GM18951 (cell line): Measurements from ENCODE around the gene IKZF1.
A peak's percentile ranks its signal among the peaks of the same experiment; 100 is the strongest.

Experiments
- POLR2A ChIP-seq: IDR thresholded peaks from 4 replicates; pipeline ENCODE4 v1.6.1; 2011; ENCODE audit warnings: mild to moderate bottlenecking; ENCODE audit not compliant: insufficient read length, insufficient read depth; ENCODE audit errors: extremely low read depth
- in situ Hi-C: fragments of 300-500 bp; cut with MboI; formaldehyde crosslinking; loops from one replicate; pipeline ENCODE4 v1.12.0; 2022; ENCODE audit warnings: low sequenced_read_pairs, mixed read lengths, inconsistent platforms; ENCODE audit not compliant: unreplicated experiment

The IKZF1 gene

GRCh38 chr7:50426280-50427045, 121.9 kb downstream of the IKZF1 start:
- no peak for TF ChIP-seq POLR2A
- in situ Hi-C loops, result no loop called here

DNA sequence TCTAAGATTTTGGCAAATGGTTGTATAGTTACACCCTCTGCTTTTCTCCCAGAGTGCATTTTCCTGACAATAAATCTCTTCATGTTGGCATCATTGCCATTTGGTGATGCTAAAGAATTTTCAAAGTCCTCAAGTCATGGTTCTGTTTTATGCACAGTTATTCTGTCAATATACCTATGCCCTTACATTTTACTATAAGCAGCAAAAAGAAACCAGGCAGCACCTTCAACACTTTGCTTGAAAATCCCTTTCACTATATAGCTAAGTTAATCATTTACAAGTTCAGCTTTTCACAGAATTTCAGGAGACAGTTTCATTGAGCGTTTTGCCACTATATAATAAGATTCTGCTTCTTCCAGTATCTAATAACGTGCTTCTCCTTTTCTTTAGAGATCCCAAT, 123.0 kb downstream of the IKZF1 start:
- in situ Hi-C loops, result no loop called here
- no peak for TF ChIP-seq POLR2A

DNA sequence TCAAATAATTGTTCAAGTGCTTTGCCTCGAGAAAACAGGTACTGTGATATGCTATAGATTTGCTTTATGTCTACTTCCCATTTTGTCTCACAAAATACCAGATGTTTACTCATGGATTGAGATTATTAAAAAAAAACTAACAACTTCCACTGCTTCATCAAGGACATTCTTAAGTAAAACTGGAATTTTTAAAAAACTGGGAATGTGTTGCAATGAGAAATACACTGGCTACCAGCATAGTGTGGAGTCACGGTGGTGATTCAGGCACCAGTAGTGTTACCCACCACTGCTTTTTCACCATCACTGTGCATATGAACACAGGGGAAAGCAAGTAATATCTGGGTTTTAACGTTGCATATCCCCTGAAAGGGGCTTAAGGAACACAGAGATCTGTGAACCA, 124.4 kb downstream of the IKZF1 start:
- in situ Hi-C loops, result no loop called here
- no peak for TF ChIP-seq POLR2A

- in situ Hi-C loops, result no loop called here
- no peak for TF ChIP-seq POLR2A
These were observed 126.8 kb downstream of the IKZF1 start for GRCh38 chr7:50431316-50431715.

DNA sequence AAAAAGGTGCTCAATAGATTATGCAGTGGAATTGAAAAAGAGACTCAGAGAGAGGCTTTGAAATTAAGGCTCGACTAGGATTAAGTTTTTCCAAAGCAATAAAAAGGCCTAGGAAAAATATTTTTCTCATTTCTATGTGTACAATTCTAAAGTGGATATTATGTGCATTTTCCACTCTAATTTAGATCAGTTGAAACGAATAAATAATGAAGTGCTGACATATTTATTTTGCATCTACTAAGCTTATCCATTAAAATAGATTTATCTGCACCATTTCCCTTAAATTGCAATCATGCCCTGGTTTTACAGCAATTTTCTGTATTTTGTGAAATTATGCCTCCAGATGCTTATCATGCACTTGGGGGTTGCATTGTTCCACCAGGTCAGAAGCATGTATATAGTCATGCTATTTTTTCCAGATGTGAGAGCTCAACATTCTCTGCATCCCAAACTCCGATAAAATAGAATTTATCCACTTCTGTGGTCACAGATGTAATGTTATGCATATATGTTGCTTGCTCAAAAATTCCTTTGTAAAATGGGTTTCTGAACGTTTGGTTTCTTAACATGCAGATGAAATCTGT, 127.3 kb downstream of the IKZF1 start:
- TF ChIP-seq POLR2A, result no peak
- in situ Hi-C loops, result no loop called here

GRCh38 chr7:50436133-50436806, 131.8 kb downstream of the IKZF1 start:
- in situ Hi-C loops, result no loop called here
- TF ChIP-seq POLR2A, result no peak

DNA sequence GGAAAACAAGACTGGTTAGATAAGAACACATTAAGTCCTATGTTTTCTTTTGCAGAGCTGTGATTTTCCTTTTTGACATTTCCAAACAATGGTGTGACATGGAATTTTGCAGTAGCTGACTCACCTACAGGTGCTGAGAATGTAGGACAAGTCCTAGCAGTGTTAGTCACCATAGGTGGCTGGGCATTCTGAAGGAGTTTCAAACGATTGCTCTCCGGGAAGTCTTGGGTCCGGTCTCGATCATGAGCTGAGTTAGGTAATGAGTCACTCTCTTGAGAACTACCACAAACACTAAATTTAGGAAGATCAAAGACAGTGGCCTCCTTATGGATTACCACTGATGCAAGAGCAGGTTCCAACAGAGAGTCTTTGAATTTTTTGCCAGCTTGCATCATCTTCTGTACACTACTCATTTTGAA, 142.0 kb downstream of the IKZF1 start:
- in situ Hi-C loops, result no loop called here
- no peak for TF ChIP-seq POLR2A

- in situ Hi-C loops, result no loop called here
- no peak for TF ChIP-seq POLR2A
These were observed 144.3 kb downstream of the IKZF1 start for GRCh38 chr7:50448823-50449222.

GRCh38 chr7:50449501-50449880, 145.0 kb downstream of the IKZF1 start:
- in situ Hi-C loops, result no loop called here
- TF ChIP-seq POLR2A, result no peak

DNA sequence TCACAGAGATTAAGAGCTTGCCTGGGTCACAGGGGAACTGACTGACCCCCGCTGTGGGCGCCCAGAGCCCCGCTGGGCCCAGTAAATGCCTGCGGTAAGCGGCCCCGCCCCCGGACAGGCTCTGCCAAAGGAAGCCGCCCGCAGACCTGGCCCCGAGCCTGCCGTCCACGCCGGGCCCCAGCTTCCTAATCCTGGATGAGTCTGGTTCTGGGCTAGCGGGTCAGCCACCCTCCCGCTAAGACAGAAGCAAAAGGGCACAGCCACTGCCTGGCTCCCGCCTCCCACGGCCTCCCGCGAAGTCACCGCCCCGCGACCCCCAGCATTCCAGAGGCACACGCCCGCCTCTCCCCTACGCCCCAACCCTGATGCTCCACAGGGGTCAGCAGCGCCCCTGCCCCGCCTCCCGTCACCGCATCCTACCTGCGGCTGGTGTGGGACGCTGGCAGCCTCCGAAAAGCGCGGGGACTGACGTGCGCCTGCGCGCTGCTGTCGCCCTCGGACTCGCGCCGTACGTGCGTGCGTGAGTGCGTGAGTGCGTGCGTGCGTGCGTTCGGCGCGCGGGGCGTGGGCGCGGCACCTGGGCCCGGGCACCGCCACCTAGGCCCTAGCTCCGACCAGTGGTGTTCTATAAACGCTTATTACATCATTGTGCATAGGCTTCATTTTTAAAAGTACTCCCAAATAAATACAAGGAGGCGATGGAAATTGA, 145.5 kb downstream of the IKZF1 start, which contains the start of gene FIGNL1:
TSS of gene FIGNL1 (minus strand) at position 470 of the 709 bp plus-strand sequence. CDS start 3,063 bp downstream, outside the sequence.
- in situ Hi-C loops, result loop anchor here (25.0 kb wide), 1 partner anchor 212 kb away; no protein-coding TSS in a partner anchor
- TF ChIP-seq POLR2A, result peak; percentile 89

DNA sequence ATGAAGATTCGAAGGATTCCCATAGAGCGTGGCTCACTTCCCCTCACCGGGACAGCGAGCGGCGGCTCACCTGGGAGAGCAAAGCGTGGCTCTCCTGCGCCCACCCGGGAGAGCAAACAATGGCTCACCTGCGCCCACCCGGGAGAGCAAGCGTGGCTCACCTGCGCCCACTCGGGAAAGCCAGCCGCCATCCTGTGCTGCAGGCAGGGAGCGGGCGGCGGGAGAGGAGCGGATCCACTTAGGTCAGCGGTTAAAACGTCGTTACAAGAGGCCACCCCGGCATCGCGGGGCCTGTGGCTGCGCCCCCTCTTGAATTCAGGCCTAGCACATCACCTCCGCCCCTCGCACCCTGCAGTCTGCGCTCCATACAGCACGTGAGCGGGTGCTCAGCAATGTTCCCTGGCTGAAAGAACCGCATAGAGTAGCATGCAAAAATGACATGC, 146.1 kb downstream of the IKZF1 start:
- TF ChIP-seq POLR2A, result no peak
- in situ Hi-C loops, result loop anchor here (25.0 kb wide), 1 partner anchor 212 kb away; no protein-coding TSS in a partner anchor
